Subcutaneous abdominal adipose tissue (tissue), 5 donors: ENCODE measurements around the gene LPAR2.

Source experiments
- H3K27ac ChIP-seq: one replicate; pipeline ENCODE4 v1.7.0; 2013; ENCODE audit warnings: low read depth, mild to moderate bottlenecking, inconsistent platforms, low read length, moderate library complexity
- H3K27me3 ChIP-seq, 5 donors: one replicate each; pipeline ENCODE4 v1.7.0; 2013; ENCODE audit warnings: low read length in 5 of 5, inconsistent platforms in 1 of 5; ENCODE audit not compliant: control insufficient read depth in 5 of 5, insufficient read depth in 4 of 5
- H3K36me3 ChIP-seq, 5 donors: one replicate each; pipeline ENCODE4 v1.7.0; 2013; ENCODE audit warnings: low read length in 5 of 5; ENCODE audit not compliant: control insufficient read depth in 5 of 5, insufficient read depth in 5 of 5
- H3K4me1 ChIP-seq, 5 donors: one replicate each; pipeline ENCODE4 v1.7.0; 2013; ENCODE audit warnings: low read length in 5 of 5, mild to moderate bottlenecking in 3 of 5, moderate library complexity in 1 of 5; ENCODE audit not compliant: control insufficient read depth in 5 of 5, insufficient read depth in 5 of 5
- H3K4me3 ChIP-seq, 5 donors: one replicate each; pipeline ENCODE4 v1.7.0; 2013; ENCODE audit warnings: low read length in 5 of 5, low read depth in 1 of 5
- H3K9ac ChIP-seq, 5 donors: one replicate each; pipeline ENCODE4 v1.7.0; 2013; ENCODE audit warnings: low read length in 5 of 5, mild to moderate bottlenecking in 4 of 5, moderate library complexity in 3 of 5
- H3K9me3 ChIP-seq, 5 donors: one replicate each; pipeline ENCODE4 v1.7.0; 2013; ENCODE audit warnings: low read length in 5 of 5; ENCODE audit not compliant: control insufficient read depth in 5 of 5
- donor health status: healthy.
- donor health status: healthy.
- donor health status: healthy.
- donor health status: healthy.
- donor health status: healthy.

Gene LPAR2

GRCh38 chr19:19654441-19654840, 26.4 kb upstream of the LPAR2 start:
- Histone ChIP-seq H3K36me3 (peaks cover 3 to 99% (median 97%) of the 10 kb centered on the region in 5 donors), H3K4me1 (no peaks in the 10 kb centered on the region), H3K9me3 (no peaks in the 10 kb centered on the region)

GRCh38 chr19:19653597-19654147, 25.7 kb upstream of the LPAR2 start:
- Histone ChIP-seq H3K4me3 (no peak overlapping the region), H3K27me3 (no peaks in the 10 kb centered on the region), H3K36me3 (peaks cover 3 to 98% (median 95%) of the 10 kb centered on the region in 5 donors), H3K9ac (no peak overlapping the region), H3K27ac (no peak overlapping the region), H3K4me1 (no peaks in the 10 kb centered on the region), H3K9me3 (no peaks in the 10 kb centered on the region)

More at GRCh38 chr19:19654441-19654840, 26.4 kb upstream of the LPAR2 start:
- H3K9ac ChIP-seq, result peak overlapping the region in 1 of 5 donors; percentile 14
- H3K27ac ChIP-seq, result no peak overlapping the region
- H3K4me3 ChIP-seq, result no peak overlapping the region
- no peaks in the 10 kb centered on the region for H3K27me3 ChIP-seq

DNA sequence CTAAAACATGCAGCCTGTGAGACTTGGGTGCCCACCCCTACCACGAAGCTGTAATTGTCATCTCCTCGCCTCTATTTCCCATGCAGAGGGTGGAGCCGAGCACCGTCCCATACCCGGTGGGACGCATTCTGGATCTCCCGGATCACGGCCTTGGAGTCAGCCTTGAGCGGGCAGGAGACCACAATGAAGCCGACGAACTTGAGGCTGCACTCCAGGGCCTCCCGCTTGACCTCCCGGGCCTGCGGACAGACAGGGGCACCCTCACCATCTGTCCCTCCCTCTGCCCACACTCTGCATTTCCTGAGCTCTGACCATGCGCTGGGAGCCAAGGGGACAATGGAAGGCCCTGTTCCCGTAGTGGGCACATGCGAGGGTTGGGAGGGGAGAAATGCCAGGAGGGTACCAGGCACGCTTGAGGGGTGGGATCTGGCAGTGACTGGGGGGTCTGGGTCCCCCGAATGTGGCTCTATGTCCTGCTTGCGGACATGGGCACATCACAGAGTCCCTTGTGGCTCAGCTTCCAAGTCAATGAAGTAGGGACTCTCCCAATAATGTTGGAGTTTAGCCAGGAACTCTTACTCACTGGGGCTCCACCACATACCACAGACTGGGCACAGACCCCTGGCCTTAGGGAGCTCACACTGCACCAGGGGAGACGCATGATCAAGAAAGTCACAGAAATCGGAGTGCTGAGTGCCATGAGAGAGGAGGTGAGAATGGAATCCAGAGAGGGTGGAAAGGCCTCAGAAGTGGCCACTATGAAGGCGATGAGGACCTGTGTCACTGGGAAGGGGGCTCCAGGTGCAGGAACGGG, 24.7 kb upstream of the LPAR2 start:
- Histone ChIP-seq H3K9me3 (no peaks in the 10 kb centered on the region), H3K36me3 (peaks cover 0 to 96% (median 90%) of the 10 kb centered on the region in 5 donors), H3K9ac (no peak overlapping the region), H3K27me3 (no peaks in the 10 kb centered on the region), H3K27ac (no peak overlapping the region), H3K4me1 (no peaks in the 10 kb centered on the region), H3K4me3 (no peak overlapping the region)

GRCh38 chr19:19651076-19651475, 23.1 kb upstream of the LPAR2 start:
- H3K27ac ChIP-seq, result no peak overlapping the region
- H3K36me3 ChIP-seq, result peaks cover 0 to 96% (median 90%) of the 10 kb centered on the region in 5 donors
- H3K27me3 ChIP-seq, result no peaks in the 10 kb centered on the region
- no peaks in the 10 kb centered on the region for H3K4me1 ChIP-seq
- H3K9ac ChIP-seq, result peak overlapping the region in 1 of 5 donors; percentile 19
- no peak overlapping the region for H3K4me3 ChIP-seq
- no peaks in the 10 kb centered on the region for H3K9me3 ChIP-seq

- peaks cover 0 to 96% (median 90%) of the 10 kb centered on the region in 5 donors for H3K36me3 ChIP-seq
- no peaks in the 10 kb centered on the region for H3K27me3 ChIP-seq
- no peak overlapping the region for H3K27ac ChIP-seq
- H3K4me1 ChIP-seq, result no peaks in the 10 kb centered on the region
- H3K9ac ChIP-seq, result no peak overlapping the region
- H3K4me3 ChIP-seq, result no peak overlapping the region
- no peaks in the 10 kb centered on the region for H3K9me3 ChIP-seq
Observed at GRCh38 chr19:19650331-19650730, 22.3 kb upstream of the LPAR2 start.

DNA sequence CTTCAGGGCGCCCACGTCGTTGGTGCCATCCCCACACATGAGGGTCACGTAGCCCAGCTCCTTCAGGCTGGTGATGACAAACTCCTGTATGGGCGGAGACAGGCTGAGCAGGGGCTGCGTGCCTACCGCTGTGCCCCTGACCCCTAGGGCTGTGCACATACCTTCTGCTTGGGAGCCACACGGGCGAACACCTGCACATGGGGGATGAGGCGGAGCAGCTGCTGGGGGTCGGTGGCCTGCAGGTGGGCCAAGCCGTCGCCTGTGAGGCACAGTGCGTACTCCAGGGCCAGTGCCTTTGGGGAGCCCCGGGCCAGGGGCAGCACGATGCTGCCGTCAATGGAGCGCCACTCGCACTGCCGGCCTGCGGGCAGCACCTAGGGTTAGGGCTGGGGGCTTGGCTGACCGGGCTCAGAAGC, 21.6 kb upstream of the LPAR2 start:
- Histone ChIP-seq H3K4me3 (no peak overlapping the region), H3K4me1 (no peaks in the 10 kb centered on the region), H3K36me3 (peaks cover 0 to 96% (median 90%) of the 10 kb centered on the region in 5 donors), H3K9ac (no peak overlapping the region), H3K27me3 (no peaks in the 10 kb centered on the region), H3K9me3 (no peaks in the 10 kb centered on the region), H3K27ac (no peak overlapping the region)

GRCh38 chr19:19649155-19649554, 21.1 kb upstream of the LPAR2 start:
- Histone ChIP-seq H3K9ac (no peak overlapping the region), H3K4me3 (no peak overlapping the region), H3K4me1 (no peaks in the 10 kb centered on the region), H3K27me3 (no peaks in the 10 kb centered on the region), H3K36me3 (peaks cover 0 to 95% (median 89%) of the 10 kb centered on the region in 5 donors), H3K27ac (no peak overlapping the region), H3K9me3 (no peaks in the 10 kb centered on the region)

DNA sequence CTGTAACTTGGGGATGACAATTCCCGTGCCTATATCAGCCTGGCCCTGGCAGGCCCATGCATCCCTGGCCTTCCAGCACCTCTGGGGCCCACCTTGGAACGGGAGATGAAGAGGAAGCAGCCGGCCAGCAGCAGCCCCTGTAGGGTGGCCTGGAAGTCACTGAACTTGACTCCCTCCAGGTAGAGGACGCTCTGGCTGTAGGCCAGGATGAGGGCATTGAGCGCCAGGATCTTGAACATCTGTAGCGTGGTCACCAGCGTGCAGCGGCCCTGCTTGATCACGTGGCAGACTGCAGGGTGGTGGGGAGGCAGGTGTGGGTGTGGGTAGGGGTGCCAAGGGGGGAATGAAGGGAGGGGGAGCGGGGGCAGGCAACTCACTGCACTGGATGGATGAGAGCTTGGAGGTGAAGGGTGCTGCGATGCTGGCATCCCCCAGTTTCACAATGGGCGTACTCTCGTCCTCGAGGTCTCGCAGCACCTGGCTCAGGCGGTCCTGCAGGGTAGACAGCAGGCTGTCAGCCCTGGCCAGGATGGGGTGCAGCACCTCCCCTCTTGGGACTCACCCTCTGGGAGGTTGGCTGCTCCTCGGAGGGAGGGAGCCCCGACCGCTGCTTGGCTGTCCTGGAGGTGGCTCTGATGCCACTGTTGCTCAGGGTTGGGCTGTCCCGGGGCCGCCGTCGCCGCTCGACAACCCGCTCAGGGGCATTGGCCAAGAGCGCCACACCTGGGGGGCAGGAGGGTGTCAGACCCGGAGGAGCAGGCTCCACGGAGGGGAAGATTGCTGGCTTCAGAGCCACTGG, 19.2 kb upstream of the LPAR2 start:
- H3K27me3 ChIP-seq, result no peaks in the 10 kb centered on the region
- no peak overlapping the region for H3K9ac ChIP-seq
- no peaks in the 10 kb centered on the region for H3K9me3 ChIP-seq
- peaks cover 0 to 18% (median 16%) of the 10 kb centered on the region in 5 donors for H3K4me1 ChIP-seq
- no peak overlapping the region for H3K27ac ChIP-seq
- H3K36me3 ChIP-seq, result peaks cover 0 to 76% (median 70%) of the 10 kb centered on the region in 5 donors
- H3K4me3 ChIP-seq, result no peak overlapping the region

- H3K27me3 ChIP-seq, result no peaks in the 10 kb centered on the region
- H3K4me3 ChIP-seq, result no peak overlapping the region
- no peak overlapping the region for H3K27ac ChIP-seq
- no peaks in the 10 kb centered on the region for H3K9me3 ChIP-seq
- H3K9ac ChIP-seq, result no peak overlapping the region
- H3K36me3 ChIP-seq, result peaks cover 0 to 59% (median 51%) of the 10 kb centered on the region in 5 donors
- peaks cover 0 to 25% (median 17%) of the 10 kb centered on the region in 5 donors for H3K4me1 ChIP-seq
Observed at GRCh38 chr19:19645233-19645870, 17.3 kb upstream of the LPAR2 start.
